Nephron progenitor cell (in vitro differentiated cells): ENCODE results near the gene TIAM2.

Experiments used
- DNase-seq: peaks from one replicate; pipeline ENCODE4 v3.0.0; 2021
- H3K27ac Mint-ChIP-seq: 2 replicates; pipeline ENCODE4 v1.8.0; 2021; ENCODE audit warnings: mild to moderate bottlenecking, moderate library complexity, mixed read lengths
- H3K27me3 Mint-ChIP-seq: 2 replicates; pipeline ENCODE4 v1.8.0; 2021; ENCODE audit warnings: mild to moderate bottlenecking, low read depth, mixed read lengths; ENCODE audit not compliant: poor library complexity
- H3K36me3 Mint-ChIP-seq: 2 replicates; pipeline ENCODE4 v1.8.0; 2021; ENCODE audit warnings: low read depth, mixed read lengths
- H3K4me1 Mint-ChIP-seq: 2 replicates; pipeline ENCODE4 v1.8.0; 2021; ENCODE audit warnings: mixed read lengths
- H3K4me3 Mint-ChIP-seq: 2 replicates; pipeline ENCODE4 v1.8.0; 2021; ENCODE audit warnings: mild to moderate bottlenecking, moderate library complexity, mixed read lengths
- H3K9me3 Mint-ChIP-seq: 2 replicates; pipeline ENCODE4 v1.8.0; 2021; ENCODE audit warnings: mild to moderate bottlenecking, moderate library complexity, mixed read lengths
- CTCF ChIP-seq: fragments of 200-600 bp; sonication (generic); IDR thresholded peaks from 2 replicates; pipeline ENCODE4 v1.5.0; 2021; ENCODE audit warnings: antibody characterized with exemption

Gene TIAM2

GRCh38 chr6:155244434-155244833 is 249.3 kb downstream of the TIAM2 start:
- H3K4me3 Mint-ChIP-seq = no peak overlapping the region
- H3K27ac Mint-ChIP-seq = peak overlapping the region; percentile 17
- H3K36me3 Mint-ChIP-seq = peaks cover 49% of the 10 kb centered on the region
- TF ChIP-seq CTCF = no peak
- no peak for DNase-seq
- peaks cover 9% of the 10 kb centered on the region for H3K27me3 Mint-ChIP-seq
- H3K9me3 Mint-ChIP-seq = peaks cover 25% of the 10 kb centered on the region
- peaks cover 15% of the 10 kb centered on the region for H3K4me1 Mint-ChIP-seq

DNA sequence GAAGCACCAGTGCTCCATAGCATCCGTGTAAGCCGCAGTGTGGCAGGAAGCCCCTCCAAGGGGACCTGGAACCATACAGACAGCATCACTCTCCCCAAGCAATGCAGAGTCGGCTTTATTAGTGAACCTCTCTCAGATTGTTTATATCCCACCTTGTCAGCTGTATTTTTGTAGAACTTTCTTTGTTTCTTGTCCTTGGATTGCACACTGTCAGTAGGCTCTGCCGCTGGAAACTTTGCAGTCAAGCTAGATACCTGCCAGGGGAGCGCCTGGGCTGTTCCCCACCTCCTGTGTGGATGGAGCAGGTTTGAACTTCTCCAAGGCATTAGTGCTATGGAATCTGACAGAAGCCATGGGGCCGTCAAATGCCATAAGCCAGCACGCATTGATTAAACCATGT is 250.1 kb downstream of the TIAM2 start:
- peaks cover 17% of the 10 kb centered on the region for H3K9me3 Mint-ChIP-seq
- TF ChIP-seq CTCF = no peak
- no peak overlapping the region for H3K4me3 Mint-ChIP-seq
- peaks cover 44% of the 10 kb centered on the region for H3K36me3 Mint-ChIP-seq
- peaks cover 9% of the 10 kb centered on the region for H3K27me3 Mint-ChIP-seq
- no peak overlapping the region for H3K27ac Mint-ChIP-seq
- DNase-seq = no peak
- H3K4me1 Mint-ChIP-seq = peaks cover 15% of the 10 kb centered on the region

DNA sequence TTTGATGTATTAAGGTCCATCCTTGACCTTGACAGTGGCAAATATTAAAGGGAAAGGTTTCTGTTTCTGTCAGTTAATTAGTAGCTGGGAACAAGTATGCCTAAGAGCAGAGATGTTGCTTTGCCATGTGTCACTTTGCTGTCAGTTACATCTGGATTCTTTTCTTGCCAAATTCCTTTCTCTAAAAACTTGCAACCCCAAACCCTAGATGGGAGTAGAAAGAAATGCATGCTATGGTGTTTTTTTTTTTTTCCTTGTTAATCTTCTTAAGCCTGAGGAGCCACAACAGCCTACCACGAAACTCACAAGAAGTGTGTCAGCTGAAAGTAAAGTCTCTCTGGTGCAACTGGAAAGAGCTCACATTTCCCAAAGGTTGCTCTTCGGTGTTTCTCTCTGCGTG is 250.7 kb downstream of the TIAM2 start:
- H3K4me1 Mint-ChIP-seq = peaks cover 15% of the 10 kb centered on the region

DNA sequence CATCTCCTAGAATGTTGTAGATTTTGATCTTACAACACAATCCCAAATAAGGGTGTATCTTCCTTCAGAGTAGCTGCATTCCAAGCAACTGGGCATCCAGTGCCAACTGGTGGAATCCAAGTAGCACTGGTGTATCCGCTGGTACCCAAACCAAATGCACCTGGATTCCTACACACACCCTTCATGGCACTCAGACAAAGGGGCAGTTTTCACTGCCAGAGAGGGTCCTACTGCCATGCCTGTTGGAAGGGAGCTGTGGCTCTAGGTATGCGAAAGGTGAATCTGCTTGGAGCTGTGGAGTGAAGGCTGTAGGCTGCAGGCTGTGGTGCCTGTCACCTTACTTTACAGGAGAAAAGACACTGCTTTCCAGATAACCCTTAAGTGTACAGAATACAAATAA is 251.7 kb downstream of the TIAM2 start:
- peaks cover 3% of the 10 kb centered on the region for H3K27me3 Mint-ChIP-seq
- H3K27ac Mint-ChIP-seq = no peak overlapping the region
- no peak for TF ChIP-seq CTCF
- H3K36me3 Mint-ChIP-seq = peaks cover 31% of the 10 kb centered on the region
- no peak for DNase-seq
- peaks cover 11% of the 10 kb centered on the region for H3K4me1 Mint-ChIP-seq
- no peak overlapping the region for H3K4me3 Mint-ChIP-seq
- H3K9me3 Mint-ChIP-seq = peaks cover 3% of the 10 kb centered on the region

More for the DNA sequence above, 250.7 kb downstream of the TIAM2 start:
- H3K9me3 Mint-ChIP-seq = peaks cover 11% of the 10 kb centered on the region
- peaks cover 9% of the 10 kb centered on the region for H3K27me3 Mint-ChIP-seq
- H3K4me3 Mint-ChIP-seq = no peak overlapping the region
- no peak for TF ChIP-seq CTCF
- no peak for DNase-seq
- no peak overlapping the region for H3K27ac Mint-ChIP-seq
- peaks cover 38% of the 10 kb centered on the region for H3K36me3 Mint-ChIP-seq

GRCh38 chr6:155247618-155248007 is 252.5 kb downstream of the TIAM2 start:
- no peaks in the 10 kb centered on the region for H3K9me3 Mint-ChIP-seq
- no peak for TF ChIP-seq CTCF
- H3K4me3 Mint-ChIP-seq = no peak overlapping the region
- peaks cover 25% of the 10 kb centered on the region for H3K36me3 Mint-ChIP-seq
- no peak overlapping the region for H3K27ac Mint-ChIP-seq
- no peaks in the 10 kb centered on the region for H3K27me3 Mint-ChIP-seq
- H3K4me1 Mint-ChIP-seq = peaks cover 5% of the 10 kb centered on the region
- no peak for DNase-seq
